HG02623 (cell line): ENCODE results near the gene RND2.
"Not testable (repeated sequence)": the region's sequence is repeated elsewhere in the genome, so short reads cannot be mapped to it uniquely, and the experiment has no call there.

Experiments used
- ATAC-seq: cut with Tn5 transposase; IDR thresholded peaks from one replicate; pipeline ENCODE4 v1.9.1; 2021; ENCODE audit warnings: moderate library complexity; ENCODE audit not compliant: unreplicated experiment

RND2 gene

DNA sequence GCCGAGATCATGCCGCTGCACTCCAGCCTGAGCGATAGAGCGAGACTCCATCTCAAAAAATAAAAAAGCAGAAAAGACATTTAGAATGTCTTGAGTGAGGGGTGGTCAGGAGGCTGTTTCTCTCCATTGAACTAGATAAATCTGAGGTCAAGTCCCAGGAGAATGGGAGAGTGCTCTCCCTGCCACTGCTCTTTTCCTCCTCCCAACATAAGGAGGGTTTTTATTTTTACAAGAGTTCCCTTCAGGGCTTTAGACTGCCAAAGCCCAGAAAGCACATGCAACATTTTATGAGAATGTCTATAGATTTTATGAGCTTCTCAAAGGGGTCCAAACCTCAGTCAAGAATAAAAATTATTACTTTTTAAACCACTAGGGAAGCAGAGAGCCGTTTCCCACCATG lies 1.6 kb downstream of the RND2 start:
- no peak for ATAC-seq

GRCh38 chr17:43027091-43028032 lies 2.3 kb downstream of the RND2 start:
- no peak for ATAC-seq

DNA sequence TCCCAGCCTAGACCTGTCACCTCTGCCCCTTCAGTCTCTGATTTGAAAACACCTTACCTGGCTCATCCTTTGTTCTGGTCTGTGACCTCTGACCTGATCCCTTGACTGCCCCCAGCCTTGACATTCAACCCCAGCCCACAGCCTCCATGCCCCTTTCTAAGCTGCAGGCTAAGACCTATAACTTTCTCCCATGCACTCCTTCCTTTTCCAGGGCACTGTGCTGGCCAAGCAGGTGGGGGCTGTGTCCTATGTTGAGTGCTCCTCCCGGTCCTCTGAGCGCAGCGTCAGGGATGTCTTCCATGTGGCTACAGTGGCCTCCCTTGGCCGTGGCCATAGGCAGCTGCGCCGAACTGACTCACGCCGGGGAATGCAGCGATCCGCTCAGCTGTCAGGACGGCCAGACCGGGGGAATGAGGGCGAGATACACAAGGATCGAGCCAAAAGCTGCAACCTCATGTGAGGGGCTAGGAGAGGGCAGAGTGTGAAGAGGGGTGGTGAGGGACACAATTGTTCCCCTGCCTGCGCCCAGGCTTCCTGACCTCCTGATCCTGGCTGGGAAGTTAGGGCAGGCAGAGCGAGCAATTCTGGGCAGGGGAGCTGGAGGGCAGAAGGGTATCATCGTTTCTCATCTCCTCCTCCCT lies 3.3 kb downstream of the RND2 start:
- ATAC-seq, result no peak

GRCh38 chr17:43030137-43030767 lies 5.2 kb downstream of the RND2 start:
- ATAC-seq, result no peak

DNA sequence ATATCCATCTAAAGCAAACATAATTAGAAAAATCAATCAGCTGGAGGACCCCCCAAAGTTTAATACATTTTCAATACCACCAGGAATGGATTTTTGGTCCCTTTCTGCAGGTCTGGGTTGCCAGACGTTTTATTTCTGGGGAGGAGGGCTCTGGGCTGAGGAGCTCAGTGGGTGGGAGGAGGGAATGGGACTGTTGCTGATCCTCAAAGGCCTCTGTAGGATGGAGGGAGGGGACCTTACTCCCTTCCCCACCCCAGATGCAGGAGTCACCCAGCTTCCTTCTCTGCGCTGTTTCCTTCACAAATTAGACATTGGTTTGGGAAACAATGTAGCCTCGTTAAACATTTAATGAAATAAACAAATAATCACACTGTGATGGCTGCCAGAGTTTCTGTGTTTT lies 6.6 kb downstream of the RND2 start:
- no peak for ATAC-seq

DNA sequence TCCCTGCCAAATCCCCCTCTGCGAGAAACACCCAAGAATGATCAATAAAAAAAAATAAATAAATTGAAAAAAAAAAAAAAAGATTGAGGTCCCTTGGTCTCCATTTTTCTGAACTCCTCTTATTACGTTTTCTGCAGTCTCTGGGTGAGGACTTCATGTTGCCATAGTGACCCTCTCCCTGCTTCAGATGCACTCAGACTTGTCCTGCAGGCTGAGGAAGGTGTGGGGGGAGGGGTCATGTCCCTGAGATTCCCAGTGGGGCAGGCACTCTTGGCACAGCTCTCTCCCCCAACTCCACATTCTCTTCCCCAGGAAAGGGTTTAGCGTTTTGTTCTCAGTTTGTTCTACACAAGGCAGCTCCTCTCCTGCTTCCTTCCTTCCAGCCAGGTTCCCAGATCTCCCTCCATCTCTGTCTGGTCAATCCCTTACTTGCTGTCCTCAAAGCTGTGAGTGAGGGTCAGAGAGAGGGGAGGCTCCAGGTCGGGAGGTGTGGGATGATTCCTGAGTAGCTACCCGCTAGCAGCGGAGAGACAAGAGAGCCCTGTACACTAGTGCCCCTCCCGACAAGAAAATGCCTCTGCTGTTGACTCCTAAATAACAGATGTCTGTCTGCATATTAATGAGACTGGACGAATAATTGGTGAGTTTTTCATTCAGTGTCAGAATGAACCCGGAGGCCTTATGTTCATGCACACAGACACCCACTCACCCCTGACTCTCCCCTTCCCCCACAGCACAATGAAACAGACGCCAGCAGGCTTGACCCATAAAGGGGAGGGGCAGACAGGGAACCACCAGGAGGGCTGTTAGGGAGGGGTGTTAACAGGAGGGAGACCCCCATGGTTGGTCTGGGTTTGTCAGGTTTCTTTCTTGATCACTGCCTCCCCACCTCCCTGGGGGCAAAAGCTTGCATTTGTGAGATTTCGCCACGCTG lies 9.2 kb downstream of the RND2 start:
- ATAC-seq, result no peak

DNA sequence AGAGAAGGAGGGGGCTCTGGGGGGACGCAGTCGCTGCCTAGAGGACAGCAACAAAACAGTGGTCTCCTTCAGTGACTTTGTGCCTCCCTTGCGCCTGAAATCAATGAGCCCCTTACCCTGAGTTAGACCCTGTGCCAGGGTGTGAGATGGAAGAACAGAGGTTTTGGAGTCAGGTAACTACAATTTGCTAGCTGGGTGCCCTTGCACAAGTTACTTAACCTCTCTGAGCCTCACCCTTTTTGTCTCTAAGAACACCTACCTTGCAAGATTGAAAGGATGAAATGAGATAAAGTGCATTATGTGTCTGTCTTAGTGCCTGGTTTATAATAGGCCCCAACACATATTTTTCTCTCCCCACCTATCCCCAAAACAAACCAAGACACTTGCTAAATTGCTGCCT lies 9.9 kb downstream of the RND2 start:
- ATAC-seq, result no peak

DNA sequence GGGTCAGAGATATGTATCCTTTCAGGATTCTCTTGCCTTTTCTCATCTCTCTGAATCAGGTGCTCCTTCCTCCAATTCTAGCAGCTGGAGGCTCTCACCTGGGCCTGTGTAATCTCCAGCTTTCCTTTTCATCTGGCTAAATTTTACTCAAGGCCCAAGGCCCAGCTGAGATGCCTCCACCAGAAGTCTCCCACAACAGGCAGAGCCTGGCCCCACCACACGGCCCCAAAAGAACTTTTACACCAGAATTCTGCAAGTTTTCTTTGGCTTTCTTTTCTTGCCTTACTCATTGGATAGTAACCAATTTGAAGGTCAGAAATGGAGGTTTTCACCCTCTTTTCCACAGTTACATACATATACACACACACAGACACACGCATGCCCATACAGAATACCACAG lies 14.6 kb downstream of the RND2 start:
- no peak for ATAC-seq

- ATAC-seq, result no peak
Observed at GRCh38 chr17:43040655-43041054, 15.6 kb downstream of the RND2 start.

GRCh38 chr17:43042025-43042628 lies 17.1 kb downstream of the RND2 start:
- no peak for ATAC-seq

DNA sequence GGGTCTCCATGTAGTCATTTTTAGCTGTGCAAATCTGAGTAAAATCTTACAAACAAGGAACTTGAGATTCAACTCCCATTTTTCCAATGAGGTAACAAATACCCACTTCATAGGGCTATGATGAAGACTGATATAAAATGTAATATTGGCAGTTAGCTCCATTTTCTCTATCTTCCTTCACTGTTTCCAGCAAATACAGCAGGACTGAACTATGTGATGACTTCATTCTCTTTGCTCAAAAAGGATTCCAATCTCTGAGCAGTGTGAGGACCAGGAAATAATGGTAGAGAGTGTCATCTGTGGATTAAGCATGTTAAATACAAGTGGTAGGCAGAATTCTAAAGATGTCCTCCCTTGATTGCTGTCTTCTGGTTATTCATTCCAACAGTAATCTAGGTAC lies 18.3 kb downstream of the RND2 start:
- ATAC-seq, result no peak

DNA sequence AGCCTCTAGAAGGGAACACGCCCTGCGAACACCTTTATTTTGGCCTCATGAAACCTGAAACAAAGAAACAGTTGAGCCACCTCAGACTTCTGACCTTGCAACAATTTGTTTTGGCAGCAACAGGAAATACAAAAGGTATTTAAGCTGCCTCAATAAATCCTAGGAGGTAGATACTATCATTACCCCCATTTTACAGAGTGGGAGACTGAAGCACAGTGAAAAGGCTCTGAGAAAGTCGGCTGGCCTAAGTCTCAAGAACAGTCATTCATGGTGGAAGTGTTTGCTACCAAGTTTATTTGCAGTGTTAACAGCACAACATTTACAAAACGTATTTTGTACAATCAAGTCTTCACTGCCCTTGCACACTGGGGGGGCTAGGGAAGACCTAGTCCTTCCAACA lies 19.0 kb downstream of the RND2 start:
- no peak for ATAC-seq

DNA sequence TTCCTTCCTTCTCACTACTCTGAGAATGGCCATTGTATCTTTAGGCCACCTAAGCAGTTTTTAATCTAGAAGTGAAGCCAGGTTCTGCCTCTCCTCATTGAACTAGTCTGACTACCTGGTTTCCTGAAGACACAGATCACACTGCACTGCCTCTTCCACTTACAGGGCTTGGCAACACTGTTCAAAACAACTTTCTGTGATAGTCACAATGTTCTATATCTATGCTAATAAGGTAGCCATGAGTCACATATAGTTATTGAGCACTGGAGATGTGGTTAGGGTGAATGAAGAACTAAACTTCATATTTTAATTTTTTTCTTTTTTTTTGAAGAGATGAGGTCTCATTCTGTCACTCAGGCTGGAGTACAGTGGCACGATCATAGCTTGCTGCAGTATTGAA lies 26.9 kb downstream of the RND2 start:
- ATAC-seq, result no peak

DNA sequence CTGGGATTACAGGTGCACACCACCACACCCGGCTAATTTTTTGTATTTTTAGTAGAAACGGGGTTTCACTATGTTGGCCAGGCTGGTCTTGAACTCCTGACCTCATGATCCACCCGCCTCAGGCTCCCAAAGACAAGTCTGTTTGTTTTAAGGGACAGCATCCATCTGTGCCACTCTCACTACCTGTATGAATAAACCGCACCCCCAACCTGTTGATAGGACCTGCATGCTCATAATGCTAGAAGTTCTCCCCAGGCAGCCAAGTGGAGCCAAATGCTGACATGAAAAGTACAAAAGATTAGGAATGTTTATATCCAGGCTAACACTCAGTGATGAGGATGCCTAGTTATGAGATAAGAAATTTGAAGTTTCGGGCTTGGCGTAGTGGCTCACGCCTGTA lies 28.0 kb downstream of the RND2 start:
- ATAC-seq, result not testable (repeated sequence)

DNA sequence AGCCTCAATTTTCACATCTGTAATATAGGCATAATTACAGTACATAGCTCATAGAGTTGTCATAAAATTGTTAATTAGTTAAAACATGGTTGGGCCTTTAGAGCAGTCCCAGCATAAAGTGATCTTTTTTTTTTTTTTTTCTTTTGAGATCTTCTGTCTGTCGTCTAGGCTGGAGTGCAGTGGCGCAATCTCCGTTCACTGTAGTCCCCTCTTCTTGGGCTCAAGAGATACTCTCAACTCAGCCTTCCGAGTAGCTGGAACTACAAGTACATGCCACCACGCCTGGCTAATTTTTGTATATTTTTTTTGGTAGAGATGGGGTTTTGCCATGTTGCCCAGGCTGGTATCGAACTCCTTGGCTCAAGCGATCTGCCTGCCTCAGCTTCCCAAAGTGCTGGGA lies 31.0 kb downstream of the RND2 start:
- ATAC-seq, result no peak

DNA sequence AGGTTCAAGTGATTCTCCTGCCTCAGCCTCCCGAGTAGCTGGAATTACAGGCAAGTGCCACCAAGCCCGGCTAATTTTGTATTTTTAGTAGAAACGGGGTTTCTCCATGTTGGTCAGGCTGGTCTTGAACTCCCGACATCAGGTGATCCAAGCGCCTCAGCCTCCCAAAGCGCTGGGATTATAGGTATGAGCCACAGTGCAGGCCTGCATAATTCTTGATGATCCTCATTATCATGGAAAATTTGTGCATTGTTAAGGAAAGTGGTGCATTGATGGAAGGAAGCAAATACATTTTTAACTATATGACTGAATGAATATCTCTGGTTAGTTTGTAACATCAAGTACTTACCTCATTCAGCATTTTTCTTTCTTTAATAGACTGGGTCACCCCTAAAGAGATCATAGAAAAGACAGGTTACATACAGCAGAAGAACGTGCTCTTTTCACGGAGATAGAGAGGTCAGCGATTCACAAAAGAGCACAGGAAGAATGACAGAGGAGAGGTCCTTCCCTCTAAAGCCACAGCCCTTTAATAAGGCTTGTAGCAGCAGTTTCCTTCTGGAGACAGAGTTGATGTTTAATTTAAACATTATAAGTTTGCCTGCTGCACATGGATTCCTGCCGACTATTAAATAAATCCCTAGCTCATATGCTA lies 38.1 kb downstream of the RND2 start:
- ATAC-seq, result no peak

- ATAC-seq, result no peak
Observed at GRCh38 chr17:43068570-43069367, 43.7 kb downstream of the RND2 start.

DNA sequence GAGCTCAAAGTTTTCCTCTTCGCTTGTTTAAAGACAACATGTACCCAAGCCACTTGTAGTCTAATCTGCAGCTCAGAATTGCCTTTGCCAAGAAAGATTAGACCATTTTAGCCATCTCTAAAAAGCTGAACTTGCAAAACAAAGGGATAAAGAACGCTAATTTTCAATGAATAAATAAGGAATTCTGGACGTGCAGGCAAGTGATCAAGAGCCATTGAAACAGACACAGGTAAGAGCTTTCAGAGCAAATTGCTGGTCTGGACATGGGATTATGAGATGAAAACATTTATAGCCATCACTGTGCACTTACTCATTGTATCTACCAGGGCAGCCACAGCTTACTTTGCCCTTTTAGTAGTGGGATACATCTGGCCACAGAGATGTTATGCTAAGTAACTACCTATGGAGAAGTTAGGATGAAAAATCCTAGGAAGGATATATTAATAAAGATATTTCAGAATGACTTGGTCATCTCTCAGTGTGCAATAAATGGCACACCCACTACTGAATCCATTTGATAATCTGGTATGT lies 44.4 kb downstream of the RND2 start:
- ATAC-seq, result no peak

DNA sequence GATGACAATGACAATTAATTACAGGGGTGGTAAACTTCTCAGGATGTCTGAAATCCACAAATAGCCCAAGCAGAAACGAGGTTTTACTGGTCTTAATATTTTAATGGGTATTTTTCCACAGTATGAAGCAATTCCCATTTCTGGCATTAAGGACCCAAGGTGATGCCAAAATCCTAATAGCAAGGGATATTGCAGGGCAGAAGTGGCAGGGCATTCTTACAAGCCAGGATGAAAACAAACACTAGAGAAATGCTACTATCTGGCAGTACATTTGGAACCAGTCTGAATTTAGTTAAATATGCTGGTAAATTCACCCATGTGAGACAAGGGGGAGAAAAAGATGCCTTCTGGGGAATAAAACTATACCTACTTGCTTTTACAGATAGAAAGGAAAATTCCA lies 45.2 kb downstream of the RND2 start:
- no peak for ATAC-seq
